Left cardiac atrium (tissue), 4 donors: ENCODE measurements around the gene MTHFD1L. TPM values are rescaled to one million over a fixed set of nuclear protein-coding genes. Genes with fewer than 3 reads are reported as not detected.
"Not testable (repeated sequence)": the region's sequence is repeated elsewhere in the genome, so short reads cannot be mapped to it uniquely, and the experiment has no call there.

Experiments
- ATAC-seq, 2 donors: fragments of 200-7000 bp; cut with Tn5 transposase; one replicate each; pipeline ENCODE4 v1.9.1; 2020; ENCODE audit warnings: mild to moderate bottlenecking in 2 of 2, moderate library complexity in 2 of 2
- DNase-seq: peaks from one replicate; pipeline ENCODE4 v3.0.0-alpha.2; 2020
- intact Hi-C, 2 donors: fragments of 100-400 bp; cut with DNase I; formaldehyde crosslinking; loops; one replicate each; pipeline versions ENCODE4 v1.14.1 to v1.15.1; 2022 to 2023
- total RNA-seq, 2 donors: library from RNA; stranded (reverse); fragmentation: NEBNext Ultra II Directional; extraction: Animal tissue kit (Norgen Biotek cat#: 25700); gene quantifications; one replicate each; pipeline ENCODE4 v1.2.1, GENCODE V29; 2021
- donor health status: DM: no; HTN: yes; CAD: no.
- donor health status: DM: no; HTN: yes; CAD: no; lungs with severe emphysema.
- donor health status: DM: yes; HTN: yes; CAD: no.
- donor health status: Dilated cardiomyopathy.

MTHFD1L gene
- total RNA-seq, 2 donors from 2014 or later, result 4.8 to 19.7 TPM

GRCh38 chr6:151045511-151046222 lies 180.2 kb downstream of the MTHFD1L start:
- DNase-seq, intact Hi-C loops, ATAC-seq: not testable (repeated sequence)

DNA sequence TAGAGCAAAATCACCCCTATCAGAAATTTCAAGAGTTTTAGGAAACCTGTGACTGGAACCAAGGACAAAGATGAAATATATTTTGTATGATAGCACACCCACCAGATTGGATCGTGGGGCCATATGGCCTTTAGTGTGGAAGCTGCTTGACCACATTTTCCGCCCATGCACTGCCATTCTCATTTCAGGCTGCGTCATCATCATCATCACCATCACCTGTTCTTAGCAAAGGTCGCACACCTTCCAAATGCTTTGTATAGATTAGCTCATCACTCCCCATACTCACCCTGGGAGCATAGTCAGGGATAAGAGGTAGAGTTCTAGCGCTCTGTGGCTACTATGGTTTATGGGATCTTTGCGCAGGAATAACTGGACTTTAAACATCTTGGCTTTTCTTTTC lies 185.7 kb downstream of the MTHFD1L start:
- ATAC-seq, result no peak
- intact Hi-C loops, result no loop called here

DNA sequence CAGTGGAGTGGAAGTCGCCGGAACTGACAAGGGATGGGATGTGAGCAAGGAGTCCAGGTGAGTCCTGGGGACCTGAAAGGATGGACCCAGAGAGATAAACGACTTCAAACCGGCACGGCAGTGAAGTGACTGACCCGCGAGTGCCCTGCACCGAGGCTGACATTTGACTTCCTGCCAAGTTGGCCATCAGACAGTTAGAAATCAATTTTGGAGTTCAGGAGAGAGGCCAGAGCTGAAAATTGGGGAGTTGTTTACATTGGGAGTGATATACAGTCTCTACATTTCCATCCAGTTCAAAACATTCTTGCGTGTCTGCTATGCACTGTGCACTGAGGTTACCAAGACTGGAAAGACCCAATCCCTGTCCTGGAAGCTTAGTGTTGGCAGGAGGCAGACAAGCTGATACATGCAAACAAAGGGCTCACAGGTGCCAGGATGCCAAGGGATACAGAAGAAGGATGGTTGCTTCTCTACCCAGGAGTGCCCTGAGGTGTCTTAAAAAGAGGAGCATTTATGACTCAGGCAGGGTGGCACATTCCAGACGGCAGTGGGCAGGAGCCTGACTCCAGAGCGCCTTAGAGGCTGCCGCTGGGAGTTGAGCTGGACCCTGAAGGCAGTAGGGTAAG lies 186.6 kb downstream of the MTHFD1L start:
- ATAC-seq (peak in 1 of 2 donors; percentile 35), DNase-seq (no peak)
- intact Hi-C loops, result no loop called here

More for the DNA sequence above, 185.7 kb downstream of the MTHFD1L start:
- DNase-seq, result no peak

DNA sequence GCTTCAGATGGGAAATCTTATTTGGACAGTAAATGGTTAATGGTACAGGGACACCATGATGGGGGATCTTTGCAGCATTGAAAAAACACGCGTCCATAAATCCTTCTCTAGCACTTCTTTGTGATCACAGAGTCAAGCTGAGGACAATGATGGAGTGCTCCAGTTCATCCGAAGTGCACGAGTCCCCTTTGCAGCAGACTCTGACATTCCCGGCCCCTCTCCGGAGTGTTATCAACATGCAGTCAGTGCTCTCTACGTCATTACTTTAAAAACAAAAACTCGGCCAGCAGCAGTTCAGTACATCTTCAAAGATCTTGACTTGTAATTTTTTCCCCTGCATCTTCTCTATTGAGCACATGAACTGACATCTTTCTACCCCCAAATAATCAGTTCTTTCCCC lies 188.8 kb downstream of the MTHFD1L start:
- intact Hi-C loops, result no loop called here
- DNase-seq (peak; percentile 73), ATAC-seq (peak; percentile 70 to 75)

DNA sequence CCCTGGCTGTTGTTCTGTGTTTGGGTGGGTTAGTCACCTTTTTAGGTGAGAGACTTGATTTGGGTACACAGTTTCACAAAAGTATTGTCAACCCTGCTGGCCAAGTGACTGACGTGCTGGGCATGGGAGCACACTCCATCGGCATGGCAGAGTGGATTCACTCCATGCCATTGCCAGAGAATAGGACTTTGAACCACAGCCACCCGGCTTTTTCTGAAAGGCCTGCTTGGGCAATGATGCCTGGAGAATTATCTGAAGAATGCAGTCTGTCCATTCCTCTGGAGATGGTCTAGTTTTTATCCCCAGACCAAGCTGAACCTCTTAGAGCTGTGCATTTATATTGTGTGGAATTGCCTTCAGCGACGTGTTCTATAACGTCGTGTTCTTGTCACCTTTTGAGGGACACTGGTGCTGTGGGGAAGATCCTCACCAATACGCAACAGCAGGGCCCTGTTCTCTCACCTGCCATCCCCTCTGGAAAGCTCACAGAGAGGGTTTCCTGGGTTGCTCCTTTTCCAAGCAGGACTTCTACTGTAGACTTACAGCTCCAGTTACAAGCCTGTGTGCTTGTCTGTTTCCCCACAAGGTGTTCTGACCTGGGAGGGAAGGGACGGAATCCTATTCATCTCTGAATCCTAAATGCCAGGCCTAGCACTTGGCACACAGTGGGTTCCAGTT lies 190.9 kb downstream of the MTHFD1L start:
- intact Hi-C loops, result no loop called here
- ATAC-seq, result no peak
- no peak for DNase-seq

- intact Hi-C loops, result no loop called here
- DNase-seq (no peak), ATAC-seq (no peak)
Observed at GRCh38 chr6:151057061-151057460, 191.6 kb downstream of the MTHFD1L start.

GRCh38 chr6:151058021-151058733 lies 192.7 kb downstream of the MTHFD1L start:
- ATAC-seq (peak; percentile 88), DNase-seq (peak; percentile 67)
- intact Hi-C loops, result no loop called here

- ATAC-seq (no peak), DNase-seq (no peak)
- intact Hi-C loops, result no loop called here
Observed at GRCh38 chr6:151059612-151060095, 194.2 kb downstream of the MTHFD1L start.

- ATAC-seq, result no peak
- no peak for DNase-seq
- intact Hi-C loops, result no loop called here
Observed at GRCh38 chr6:151060096-151060765, 194.7 kb downstream of the MTHFD1L start.

DNA sequence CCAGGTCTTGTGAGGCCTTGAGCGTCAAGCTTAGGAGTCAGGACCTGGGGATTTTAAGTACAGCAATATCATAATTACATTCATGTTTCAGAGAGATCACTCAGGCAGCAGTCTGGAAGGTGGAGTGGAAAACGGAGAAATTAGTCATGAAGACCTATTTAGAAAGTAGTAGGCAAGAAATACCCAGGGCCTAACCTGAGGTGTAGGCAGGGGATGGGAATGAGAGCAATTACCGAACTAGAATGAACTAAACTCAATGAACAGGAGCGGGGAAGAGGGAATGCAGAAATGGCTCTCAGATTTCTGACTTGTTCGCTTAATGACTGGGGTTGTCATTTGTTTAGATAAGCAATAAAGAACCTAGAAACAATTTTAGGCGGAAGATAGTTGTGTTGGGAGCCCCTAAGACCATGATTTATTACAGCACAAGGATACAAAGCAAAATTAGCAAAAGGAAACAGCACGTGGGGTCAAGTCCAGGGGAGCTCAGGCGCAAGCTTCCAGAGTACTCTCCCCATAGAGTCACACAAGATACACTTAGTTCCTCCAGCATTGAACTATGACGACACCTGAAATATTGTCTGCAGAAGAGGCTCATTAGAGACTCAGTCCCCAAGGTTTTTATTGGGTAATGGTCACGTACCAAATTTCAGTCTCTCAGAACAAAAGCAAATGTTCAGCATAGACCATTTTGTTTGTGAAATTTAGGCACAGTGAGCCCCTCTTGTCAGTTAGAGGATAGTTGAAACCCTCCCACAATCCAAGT lies 195.4 kb downstream of the MTHFD1L start:
- ATAC-seq, result no peak
- intact Hi-C loops, result no loop called here
- DNase-seq, result no peak

GRCh38 chr6:151063352-151063751 lies 197.8 kb downstream of the MTHFD1L start:
- ATAC-seq (peak in 1 of 2 donors; percentile 17), DNase-seq (no peak)
- intact Hi-C loops, result no loop called here

GRCh38 chr6:151063842-151064647 lies 198.5 kb downstream of the MTHFD1L start:
- intact Hi-C loops, result no loop called here
- ATAC-seq (no peak), DNase-seq (no peak)

GRCh38 chr6:151065027-151065815 lies 199.7 kb downstream of the MTHFD1L start:
- ATAC-seq, result peak; percentile 64 to 66
- intact Hi-C loops, result no loop called here
- DNase-seq, result no peak

DNA sequence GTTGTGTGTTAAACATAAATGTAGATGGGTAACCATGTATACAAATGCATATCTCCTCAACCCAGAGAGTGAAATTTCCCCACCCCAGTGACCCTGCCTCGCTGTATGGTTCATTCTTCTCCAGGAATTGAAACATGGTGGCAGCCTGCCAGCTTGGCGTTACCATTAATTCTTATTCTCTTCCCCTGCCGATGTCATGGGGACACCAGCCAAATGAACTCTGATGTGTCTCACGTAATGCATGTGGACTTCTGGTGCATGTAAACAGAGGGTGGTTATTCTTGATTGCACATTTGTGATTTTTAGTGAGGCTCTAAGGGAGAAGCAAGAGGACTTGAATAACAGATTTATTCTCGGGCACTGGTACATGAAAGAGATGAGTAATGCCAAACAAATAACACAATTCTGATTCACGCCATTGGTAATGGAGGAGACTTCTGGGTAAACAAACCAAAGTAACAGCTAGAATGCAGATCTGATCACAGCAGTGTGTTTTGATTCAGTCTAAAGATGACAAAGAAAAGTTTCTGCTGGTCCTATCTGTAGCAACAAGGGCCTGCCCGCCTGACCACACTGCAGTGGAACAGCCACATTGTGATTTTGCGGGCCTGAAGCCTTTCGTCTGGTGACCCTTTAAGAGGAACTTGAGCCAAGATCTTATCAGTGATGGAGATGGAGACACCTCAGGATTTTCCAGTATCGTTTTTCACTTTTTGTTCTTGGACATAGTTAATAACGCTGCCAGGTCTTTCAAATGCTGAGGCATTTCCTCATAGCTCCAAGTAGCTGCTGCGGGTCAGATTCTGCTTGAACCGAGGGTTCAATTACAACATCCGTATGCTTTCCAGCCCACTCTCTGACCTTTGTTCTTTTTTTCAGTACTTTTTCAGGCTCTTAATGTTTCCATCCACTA lies 202.4 kb downstream of the MTHFD1L start:
- intact Hi-C loops, result no loop called here
- DNase-seq (peak; percentile 83), ATAC-seq (peak; percentile 58)

- ATAC-seq (no peak), DNase-seq (no peak)
- intact Hi-C loops, result no loop called here
Observed at GRCh38 chr6:151068761-151069312, 203.3 kb downstream of the MTHFD1L start.
